GM19025 (cell line): ENCODE results near the gene AQR.
"Not testable (repeated sequence)": the region's sequence is repeated elsewhere in the genome, so short reads cannot be mapped to it uniquely, and the experiment has no call there.

Experiments used
- ATAC-seq: cut with Tn5 transposase; IDR thresholded peaks from one replicate; pipeline ENCODE4 v1.9.1; 2021; ENCODE audit warnings: mild to moderate bottlenecking, low read depth, moderate library complexity; ENCODE audit not compliant: unreplicated experiment

The AQR gene

GRCh38 chr15:34964277-34964676, 5.3 kb downstream of the AQR start:
- ATAC-seq = no peak

DNA sequence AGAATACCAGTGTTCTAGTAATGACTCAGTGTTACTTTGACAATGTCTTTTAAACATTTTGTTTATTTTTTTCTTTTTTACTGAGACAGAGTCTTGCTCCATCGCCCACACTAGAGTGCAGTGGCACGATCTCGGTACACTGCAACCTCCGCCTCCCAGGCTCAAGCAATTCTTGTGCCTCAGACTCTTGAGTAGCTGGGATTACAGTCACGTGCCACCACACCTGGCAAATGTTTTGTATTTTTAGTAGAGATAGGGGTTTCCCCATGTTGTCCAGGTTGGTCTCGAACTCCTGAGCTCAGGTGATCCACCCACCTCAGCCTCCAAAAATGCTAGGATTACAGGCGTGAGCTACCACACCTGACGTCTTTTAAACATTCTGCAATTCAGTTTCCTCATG, 15.7 kb downstream of the AQR start:
- ATAC-seq = no peak

DNA sequence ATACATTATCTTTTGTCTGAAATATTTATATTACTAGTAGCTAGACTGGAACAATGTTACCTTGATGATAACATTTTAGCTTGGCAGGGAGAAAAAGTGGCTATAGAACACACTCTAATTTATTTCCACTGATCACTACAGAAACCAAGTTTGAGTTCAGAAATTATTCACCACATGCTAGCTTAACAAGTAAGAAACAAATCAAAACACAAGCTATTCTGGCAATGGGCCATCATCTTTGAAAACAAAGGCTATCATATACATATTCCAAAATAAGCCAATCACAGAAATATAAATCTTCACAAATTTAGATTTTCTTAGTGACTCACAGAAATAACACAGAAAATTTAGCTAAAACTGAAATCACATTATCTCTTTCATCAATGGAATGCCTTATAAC, 17.1 kb downstream of the AQR start:
- no peak for ATAC-seq

GRCh38 chr15:34951993-34952392, 17.5 kb downstream of the AQR start:
- ATAC-seq = no peak

DNA sequence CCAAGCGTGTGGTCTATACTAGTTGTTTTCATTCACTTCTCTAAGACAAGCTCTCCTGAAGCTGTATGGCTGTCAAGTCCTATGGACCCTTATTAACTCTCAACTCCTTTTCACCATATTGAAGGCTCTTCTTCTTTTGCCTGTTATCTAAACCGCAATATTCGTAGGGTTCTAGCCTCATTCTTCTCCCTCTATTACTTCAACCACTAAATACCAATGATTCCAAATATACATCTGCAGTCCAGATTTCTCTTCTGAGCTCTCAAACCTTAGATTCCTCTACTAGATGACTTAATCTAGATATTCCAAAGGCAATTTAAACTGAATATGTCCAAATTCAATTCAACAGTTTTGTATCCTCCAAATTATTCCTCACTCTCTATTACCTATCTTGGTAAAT, 24.6 kb downstream of the AQR start:
- ATAC-seq = no peak

- ATAC-seq = no peak
Observed at GRCh38 chr15:34943711-34944110, 25.8 kb downstream of the AQR start.

DNA sequence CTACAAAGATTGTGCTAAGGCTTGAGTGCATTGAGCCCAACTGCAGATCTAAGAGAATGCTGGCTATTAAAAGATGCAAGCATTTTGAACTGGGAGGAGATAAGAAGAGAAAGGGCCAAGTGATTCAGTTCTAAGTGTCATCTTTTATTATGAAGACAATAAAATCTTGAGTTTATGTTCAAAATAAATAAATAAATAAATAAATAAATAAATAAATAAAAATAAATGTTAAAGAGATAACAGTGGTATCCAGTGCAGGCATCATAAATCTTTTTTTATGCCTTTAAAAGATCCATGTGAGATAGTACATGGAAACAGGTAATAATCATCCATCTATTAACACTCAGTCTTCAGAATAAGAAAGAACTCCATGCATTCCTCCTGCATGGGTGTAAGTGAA, 26.3 kb downstream of the AQR start:
- not testable (repeated sequence) for ATAC-seq

DNA sequence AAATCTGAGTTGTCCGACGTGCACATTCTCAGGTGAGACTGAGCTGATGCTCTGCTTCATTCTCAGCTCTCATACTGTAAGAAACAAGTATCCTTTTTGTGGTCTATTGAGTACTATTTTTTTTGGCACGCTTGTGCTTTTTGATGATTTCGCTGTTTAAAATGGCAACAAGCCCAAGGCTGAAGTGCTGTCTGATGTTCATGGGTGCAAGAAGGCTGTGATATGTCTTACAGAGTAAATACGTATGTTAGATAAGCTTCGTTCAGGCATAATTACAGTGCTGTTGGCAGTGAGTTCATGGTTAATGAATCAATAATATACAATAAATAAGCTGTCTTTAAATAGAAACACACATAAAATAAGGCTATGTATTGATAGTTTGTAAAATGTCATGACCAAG, 27.2 kb downstream of the AQR start:
- no peak for ATAC-seq

GRCh38 chr15:34941831-34942230, 27.7 kb downstream of the AQR start:
- no peak for ATAC-seq

GRCh38 chr15:34941185-34941698, 28.3 kb downstream of the AQR start:
- ATAC-seq = no peak

DNA sequence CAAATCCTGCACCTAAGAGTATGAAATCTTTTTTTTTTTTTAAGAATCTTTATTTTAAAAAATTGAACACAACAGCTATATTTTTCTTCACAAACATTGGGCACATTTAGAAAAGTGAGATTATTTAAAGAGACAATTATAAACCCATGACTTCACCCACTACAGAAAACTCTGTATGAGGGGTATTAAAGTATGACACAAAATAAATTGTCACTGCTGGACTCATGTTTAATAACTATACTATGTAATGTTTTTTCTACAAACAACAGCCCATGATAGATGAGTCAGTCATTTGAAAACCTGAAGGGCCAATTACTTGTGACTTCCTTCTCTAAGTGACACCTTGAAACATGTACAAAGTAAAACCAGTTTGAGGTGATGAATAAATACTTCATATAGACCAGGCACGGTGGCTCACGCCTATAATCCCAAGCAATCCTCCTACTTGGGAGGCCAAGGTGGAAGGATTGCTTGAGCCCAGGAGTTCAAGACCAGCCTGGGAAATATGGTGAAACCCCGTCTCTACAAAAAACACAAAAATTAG, 36.0 kb downstream of the AQR start:
- ATAC-seq = no peak

DNA sequence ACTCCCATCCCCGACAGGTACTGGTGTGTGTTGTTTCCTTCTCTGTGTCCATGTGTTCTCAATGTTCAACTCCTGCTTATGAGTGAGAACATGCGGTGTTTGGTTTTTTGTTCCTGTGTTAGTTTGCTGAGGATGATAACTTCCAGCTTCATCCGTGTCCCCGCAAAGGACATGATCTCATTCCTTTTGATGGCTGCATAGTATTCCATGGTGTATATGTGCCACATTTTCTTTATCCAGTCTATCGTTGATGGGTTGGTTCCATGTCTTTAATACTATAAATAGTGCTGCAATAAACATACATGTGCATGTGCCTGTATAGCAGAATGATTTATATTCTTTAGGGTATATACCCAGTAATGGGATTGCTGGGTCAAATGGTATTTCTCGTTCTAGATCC, 41.2 kb downstream of the AQR start:
- not testable (repeated sequence) for ATAC-seq

DNA sequence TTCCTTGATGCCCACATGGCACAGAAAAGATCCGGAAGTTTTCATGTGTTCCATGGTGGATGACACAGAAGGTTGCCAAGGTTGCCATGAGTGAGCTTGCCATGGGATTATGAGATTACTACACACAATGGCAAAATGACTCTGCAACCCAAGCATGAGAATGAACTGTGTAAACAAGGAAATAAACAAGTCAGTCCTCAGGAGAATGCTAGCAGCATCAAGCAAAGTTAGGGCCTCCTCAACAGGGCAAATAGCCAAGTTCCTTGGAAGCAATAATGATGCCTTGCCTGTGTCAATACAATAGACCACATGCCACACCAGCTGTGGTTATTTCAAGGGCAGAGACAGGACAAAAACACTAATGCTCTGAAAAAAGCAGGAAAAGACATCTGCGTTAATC, 41.8 kb downstream of the AQR start:
- no peak for ATAC-seq

GRCh38 chr15:34914317-34914716, 55.2 kb downstream of the AQR start:
- no peak for ATAC-seq

DNA sequence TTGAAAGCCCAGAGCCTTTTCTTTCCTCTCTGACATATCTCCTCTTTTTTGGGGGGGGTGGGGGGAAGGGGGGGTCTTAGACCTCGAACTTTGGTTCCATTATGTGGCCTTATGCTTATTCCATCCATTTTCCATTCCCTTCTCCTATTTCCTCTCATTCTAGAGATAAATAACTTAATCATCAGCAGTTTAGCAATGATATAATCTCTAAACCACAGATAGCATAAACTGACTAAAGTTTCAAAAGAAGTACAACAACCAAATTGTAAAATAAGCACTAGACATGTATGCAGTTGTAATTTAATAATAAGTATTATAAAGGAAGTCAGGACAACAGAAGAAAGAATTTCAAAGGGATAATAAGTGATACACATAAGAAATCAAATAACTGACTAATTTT, 64.5 kb downstream of the AQR start:
- no peak for ATAC-seq

DNA sequence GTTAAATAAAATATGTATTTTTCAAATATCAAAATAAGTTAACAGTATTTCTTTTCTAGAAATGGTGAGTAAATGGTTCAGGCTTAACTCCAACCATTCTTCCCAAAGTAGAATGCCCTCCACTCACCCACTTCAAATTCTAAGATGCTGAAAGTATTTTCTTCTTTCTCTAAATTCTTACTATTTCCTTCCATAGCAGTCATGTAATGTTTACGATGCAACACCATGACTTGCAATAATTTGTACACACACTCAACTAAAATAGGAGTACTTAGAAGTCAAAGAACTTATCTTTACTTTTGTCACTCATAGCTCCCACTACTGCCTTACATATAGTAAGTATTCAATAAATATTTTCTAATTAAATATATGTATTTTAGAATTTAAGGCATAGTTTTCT, 65.0 kb downstream of the AQR start:
- no peak for ATAC-seq

GRCh38 chr15:34900748-34901147, 68.8 kb downstream of the AQR start:
- no peak for ATAC-seq

DNA sequence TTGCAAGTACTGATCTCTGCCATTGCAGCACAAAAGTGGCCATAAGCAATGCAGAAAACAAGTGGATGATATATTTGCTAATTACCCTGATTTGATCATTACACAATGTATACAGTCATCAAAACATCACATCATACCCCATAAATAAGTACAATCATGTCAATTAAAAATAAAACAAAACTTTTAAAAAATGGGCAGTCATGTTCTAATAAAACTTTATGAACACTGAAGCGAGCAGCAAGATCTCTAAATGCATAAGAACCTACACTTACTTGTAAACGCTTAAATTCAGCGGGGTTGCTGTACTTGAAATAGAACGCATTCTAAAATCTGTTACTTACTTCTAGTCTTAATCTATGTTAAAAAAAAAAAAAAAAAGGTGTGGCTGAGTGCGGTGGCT, 73.4 kb downstream of the AQR start:
- ATAC-seq = no peak

GRCh38 chr15:34893967-34894366, 75.6 kb downstream of the AQR start:
- ATAC-seq = no peak

DNA sequence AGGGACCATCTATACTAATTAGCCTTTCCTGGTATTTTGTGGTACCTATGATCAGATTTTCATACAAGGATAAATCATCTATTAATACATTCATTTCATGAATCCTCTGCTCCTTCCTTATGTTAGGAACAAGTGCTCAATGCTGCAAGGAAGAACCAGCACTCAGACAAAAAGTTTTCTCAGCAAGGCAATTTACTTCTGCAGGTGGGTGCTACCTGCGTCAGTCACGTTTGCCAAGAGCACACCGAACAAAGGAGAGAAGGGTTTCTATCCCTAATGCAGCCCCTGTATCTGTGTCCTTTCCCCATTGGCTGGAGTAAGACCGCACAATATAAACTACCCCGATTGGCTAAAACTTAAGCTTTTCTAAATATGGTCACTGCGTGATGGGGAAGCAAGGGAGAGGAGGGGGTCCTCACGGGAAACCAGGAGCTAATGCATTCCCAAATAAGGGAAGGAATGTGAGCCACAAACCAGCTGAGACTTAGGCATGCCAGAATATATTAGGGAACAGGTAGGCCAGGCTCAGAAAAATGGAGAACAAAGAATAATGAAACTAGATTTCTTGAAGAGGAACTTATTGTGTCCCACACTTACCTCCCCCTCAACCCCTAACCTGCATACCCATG, 76.5 kb downstream of the AQR start:
- ATAC-seq = no peak

- ATAC-seq = no peak
Observed at GRCh38 chr15:34890424-34890823, 79.1 kb downstream of the AQR start.

- ATAC-seq = no peak
Observed at GRCh38 chr15:34889476-34889875, 80.1 kb downstream of the AQR start.

DNA sequence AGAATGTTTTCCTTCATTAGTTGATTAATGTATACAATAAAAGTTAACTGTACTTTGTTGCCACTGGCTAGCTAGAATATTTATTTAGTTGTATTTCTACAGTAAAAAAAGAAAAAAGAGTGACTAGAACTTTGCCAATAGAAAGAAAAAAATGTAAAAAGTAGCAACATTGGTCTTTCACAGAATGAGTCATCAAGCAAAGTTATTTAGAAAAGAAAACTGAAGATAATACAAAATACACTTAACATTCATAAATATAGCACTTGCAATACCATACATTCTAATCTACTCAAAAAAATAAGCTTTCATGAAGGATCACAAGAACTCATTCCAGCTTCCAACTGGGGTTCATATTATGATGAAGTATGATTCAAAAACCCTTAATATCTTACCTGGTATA, 83.4 kb downstream of the AQR start:
- no peak for ATAC-seq
